Liver (tissue), 9 donors: ENCODE measurements around the gene ORC4. TPM values are rescaled to one million over a fixed set of nuclear protein-coding genes. Genes with fewer than 3 reads are reported as not detected.

Experiments
- DNase-seq: peaks from one replicate; pipeline ENCODE4 v3.0.0-alpha.2; 2017; ENCODE audit warnings: low spot score
- H3K27ac ChIP-seq, 2 donors: one replicate each; pipeline ENCODE4 v1.7.0; 2013; ENCODE audit warnings: inconsistent platforms in 2 of 2, low read length in 2 of 2, control low read depth in 1 of 2, low read depth in 1 of 2, mild to moderate bottlenecking in 1 of 2
- H3K27me3 ChIP-seq, 4 donors: one replicate each; pipeline versions ENCODE4 v1.6.1 to v1.7.0; 2013; ENCODE audit warnings: low read length in 3 of 4, inconsistent platforms in 1 of 4, mild to moderate bottlenecking in 1 of 4, moderate library complexity in 1 of 4; ENCODE audit not compliant: control insufficient read depth in 4 of 4, insufficient read depth in 4 of 4
- H3K36me3 ChIP-seq, 4 donors: one replicate each; pipeline versions ENCODE4 v1.6.1 to v1.7.0; 2013; ENCODE audit warnings: low read length in 3 of 4, mild to moderate bottlenecking in 3 of 4, low read depth in 1 of 4, moderate library complexity in 1 of 4; ENCODE audit not compliant: control insufficient read depth in 4 of 4, insufficient read depth in 3 of 4
- H3K4me1 ChIP-seq, 4 donors: one replicate each; pipeline versions ENCODE4 v1.6.1 to v1.7.0; 2013; ENCODE audit warnings: low read length in 3 of 4, mild to moderate bottlenecking in 3 of 4, moderate library complexity in 1 of 4; ENCODE audit not compliant: control insufficient read depth in 4 of 4, insufficient read depth in 4 of 4
- H3K4me3 ChIP-seq, 3 donors: one replicate each; pipeline versions ENCODE4 v1.6.1 to v1.7.0; 2013; ENCODE audit warnings: low read length in 3 of 3, control low read depth in 1 of 3, low read depth in 1 of 3, mild to moderate bottlenecking in 1 of 3
- H3K9ac ChIP-seq, 2 donors: one replicate each; pipeline ENCODE4 v1.7.0; 2013; ENCODE audit warnings: low read length in 2 of 2, mild to moderate bottlenecking in 2 of 2, moderate library complexity in 2 of 2, control low read depth in 1 of 2, low read depth in 1 of 2
- H3K9me3 ChIP-seq, 4 donors: one replicate each; pipeline versions ENCODE4 v1.6.1 to v1.7.0; 2013; ENCODE audit warnings: low read length in 3 of 4; ENCODE audit not compliant: control insufficient read depth in 4 of 4
- ATF3 ChIP-seq: IDR thresholded peaks from 2 replicates; pipeline ENCODE4 v1.6.1; 2016; ENCODE audit warnings: antibody characterized with exemption
- EGR1 ChIP-seq, 2 donors: IDR thresholded peaks; 2 replicates each; pipeline ENCODE4 v1.6.1; 2016 to 2018; ENCODE audit warnings: antibody characterized with exemption in 2 of 2, low read depth in 2 of 2
- FOXA1 ChIP-seq: IDR thresholded peaks from 2 replicates; pipeline ENCODE4 v1.6.1; 2016; ENCODE audit warnings: antibody characterized with exemption
- FOXA2 ChIP-seq: IDR thresholded peaks from 2 replicates; pipeline ENCODE4 v1.6.1; 2016; ENCODE audit warnings: antibody characterized with exemption
- GABPA ChIP-seq, 2 donors: IDR thresholded peaks in 1 of 2; conservative IDR thresholded peaks in 1 of 2; 2 replicates each; pipeline ENCODE4 v1.6.1; 2016; ENCODE audit warnings: antibody characterized with exemption in 2 of 2, mild to moderate bottlenecking in 1 of 2, moderate library complexity in 1 of 2
- HNF4A ChIP-seq, 2 donors: conservative IDR thresholded peaks; 2 replicates each; pipeline ENCODE4 v1.6.1; 2016; ENCODE audit warnings: antibody characterized with exemption in 2 of 2, mild to moderate bottlenecking in 2 of 2
- HNF4G ChIP-seq: IDR thresholded peaks from 2 replicates; pipeline ENCODE4 v1.6.1; 2016; ENCODE audit warnings: antibody characterized with exemption
- JUND ChIP-seq, 2 donors: IDR thresholded peaks; 2 replicates each; pipeline ENCODE4 v1.6.1; 2016; ENCODE audit warnings: antibody characterized with exemption in 2 of 2
- NR2F2 ChIP-seq: IDR thresholded peaks from 2 replicates; pipeline ENCODE4 v1.6.1; 2016; ENCODE audit warnings: antibody characterized with exemption
- RAD21 ChIP-seq, 2 donors: IDR thresholded peaks; 2 replicates each; pipeline ENCODE4 v1.6.1; 2016; ENCODE audit warnings: antibody characterized with exemption in 2 of 2, mild to moderate bottlenecking in 2 of 2
- RXRA ChIP-seq, 2 donors: IDR thresholded peaks; 2 replicates each; pipeline ENCODE4 v1.6.1; 2017 to 2018; ENCODE audit warnings: antibody characterized with exemption in 2 of 2, mild to moderate bottlenecking in 1 of 2
- SP1 ChIP-seq: IDR thresholded peaks from 2 replicates; pipeline ENCODE4 v1.6.1; 2018; ENCODE audit warnings: antibody characterized with exemption, mild to moderate bottlenecking
- TAF1 ChIP-seq: conservative IDR thresholded peaks from 2 replicates; pipeline ENCODE4 v1.6.1; 2016; ENCODE audit warnings: antibody characterized with exemption, mild to moderate bottlenecking
- YY1 ChIP-seq: IDR thresholded peaks from 2 replicates; pipeline ENCODE4 v1.6.1; 2016; ENCODE audit warnings: antibody characterized with exemption, mild to moderate bottlenecking
- ZBTB33 ChIP-seq: IDR thresholded peaks from 2 replicates; pipeline ENCODE4 v1.6.1; 2016; ENCODE audit warnings: antibody characterized with exemption
- polyA plus RNA-seq, 2 donors: library from polyadenylated mRNA; stranded (reverse) in 1 of 2; unstranded in 1 of 2; fragments of 200-250 nt in 1 of 2; fragments of >200 nt in 1 of 2; fragmentation: Nextera tagmentation in 1 of 2; extraction: Ambion mirVana in 1 of 2; gene quantifications; one replicate each; pipeline versions ENCODE4 v1.2.1 to v1.2.3, GENCODE V29; 2013 to 2015
- total RNA-seq, 2 donors: library from RNA; depleted of rRNA; stranded (reverse); fragments of >200 nt; gene quantifications; one replicate each; pipeline ENCODE4 v1.2.3, GENCODE V29; 2014
- TF ChIP-seq, protein P1 (sequence below): IDR thresholded peaks from 2 replicates; pipeline ENCODE4 v1.6.1; 2016; ENCODE audit warnings: antibody characterized with exemption, mild to moderate bottlenecking
- TF ChIP-seq, protein P2 (sequence below): fragments of 150-350 bp; IDR thresholded peaks from 2 replicates; pipeline ENCODE4 v1.5.1; 2017; ENCODE audit warnings: improper control_type of control experiment, low read depth, low read length; ENCODE audit not compliant: missing input control
- TF ChIP-seq, protein P3 (sequence below): IDR thresholded peaks from 2 replicates; pipeline ENCODE4 v1.6.1; 2016; ENCODE audit warnings: antibody characterized with exemption
- donor health status: healthy.
- donor health status: healthy.
- donor health status: healthy.
- donor health status: healthy.
- donor health status: healthy.

ORC4 gene
- total and polyA plus RNA-seq, 4 donors, result 9.7 to 50.2 (median 23.3) TPM

GRCh38 chr2:147927053-147927588 lies 93.4 kb downstream of the ORC4 start (continued):
- TF ChIP-seq, protein P1, sequence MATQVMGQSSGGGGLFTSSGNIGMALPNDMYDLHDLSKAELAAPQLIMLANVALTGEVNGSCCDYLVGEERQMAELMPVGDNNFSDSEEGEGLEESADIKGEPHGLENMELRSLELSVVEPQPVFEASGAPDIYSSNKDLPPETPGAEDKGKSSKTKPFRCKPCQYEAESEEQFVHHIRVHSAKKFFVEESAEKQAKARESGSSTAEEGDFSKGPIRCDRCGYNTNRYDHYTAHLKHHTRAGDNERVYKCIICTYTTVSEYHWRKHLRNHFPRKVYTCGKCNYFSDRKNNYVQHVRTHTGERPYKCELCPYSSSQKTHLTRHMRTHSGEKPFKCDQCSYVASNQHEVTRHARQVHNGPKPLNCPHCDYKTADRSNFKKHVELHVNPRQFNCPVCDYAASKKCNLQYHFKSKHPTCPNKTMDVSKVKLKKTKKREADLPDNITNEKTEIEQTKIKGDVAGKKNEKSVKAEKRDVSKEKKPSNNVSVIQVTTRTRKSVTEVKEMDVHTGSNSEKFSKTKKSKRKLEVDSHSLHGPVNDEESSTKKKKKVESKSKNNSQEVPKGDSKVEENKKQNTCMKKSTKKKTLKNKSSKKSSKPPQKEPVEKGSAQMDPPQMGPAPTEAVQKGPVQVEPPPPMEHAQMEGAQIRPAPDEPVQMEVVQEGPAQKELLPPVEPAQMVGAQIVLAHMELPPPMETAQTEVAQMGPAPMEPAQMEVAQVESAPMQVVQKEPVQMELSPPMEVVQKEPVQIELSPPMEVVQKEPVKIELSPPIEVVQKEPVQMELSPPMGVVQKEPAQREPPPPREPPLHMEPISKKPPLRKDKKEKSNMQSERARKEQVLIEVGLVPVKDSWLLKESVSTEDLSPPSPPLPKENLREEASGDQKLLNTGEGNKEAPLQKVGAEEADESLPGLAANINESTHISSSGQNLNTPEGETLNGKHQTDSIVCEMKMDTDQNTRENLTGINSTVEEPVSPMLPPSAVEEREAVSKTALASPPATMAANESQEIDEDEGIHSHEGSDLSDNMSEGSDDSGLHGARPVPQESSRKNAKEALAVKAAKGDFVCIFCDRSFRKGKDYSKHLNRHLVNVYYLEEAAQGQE, result no peak
- peak; percentile 82 to 90 for TF ChIP-seq HNF4A (conservative IDR thresholded peaks at IDR 0.05)
- no peak for TF ChIP-seq EGR1 (IDR thresholded peaks at IDR 0.05; ENCODE audit: low read depth in 2 of 2)
- no peak for TF ChIP-seq NR2F2
- TF ChIP-seq, protein P2, sequence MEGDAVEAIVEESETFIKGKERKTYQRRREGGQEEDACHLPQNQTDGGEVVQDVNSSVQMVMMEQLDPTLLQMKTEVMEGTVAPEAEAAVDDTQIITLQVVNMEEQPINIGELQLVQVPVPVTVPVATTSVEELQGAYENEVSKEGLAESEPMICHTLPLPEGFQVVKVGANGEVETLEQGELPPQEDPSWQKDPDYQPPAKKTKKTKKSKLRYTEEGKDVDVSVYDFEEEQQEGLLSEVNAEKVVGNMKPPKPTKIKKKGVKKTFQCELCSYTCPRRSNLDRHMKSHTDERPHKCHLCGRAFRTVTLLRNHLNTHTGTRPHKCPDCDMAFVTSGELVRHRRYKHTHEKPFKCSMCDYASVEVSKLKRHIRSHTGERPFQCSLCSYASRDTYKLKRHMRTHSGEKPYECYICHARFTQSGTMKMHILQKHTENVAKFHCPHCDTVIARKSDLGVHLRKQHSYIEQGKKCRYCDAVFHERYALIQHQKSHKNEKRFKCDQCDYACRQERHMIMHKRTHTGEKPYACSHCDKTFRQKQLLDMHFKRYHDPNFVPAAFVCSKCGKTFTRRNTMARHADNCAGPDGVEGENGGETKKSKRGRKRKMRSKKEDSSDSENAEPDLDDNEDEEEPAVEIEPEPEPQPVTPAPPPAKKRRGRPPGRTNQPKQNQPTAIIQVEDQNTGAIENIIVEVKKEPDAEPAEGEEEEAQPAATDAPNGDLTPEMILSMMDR, result no peak

- Histone ChIP-seq H3K9ac (no peak overlapping the region), H3K4me3 (no peak overlapping the region), H3K9me3 (no peaks in the 10 kb centered on the region), H3K4me1 (peaks cover 0 to 14% (median 10%) of the 10 kb centered on the region in 4 donors), H3K36me3 (peaks cover 0 to 7% (median 2%) of the 10 kb centered on the region in 4 donors), H3K27me3 (no peaks in the 10 kb centered on the region), H3K27ac (no peak overlapping the region)
- no peak for DNase-seq
- no peak for TF ChIP-seq HNF4A (conservative IDR thresholded peaks at IDR 0.05)
- no peak for TF ChIP-seq JUND (IDR thresholded peaks at IDR 0.05)
- no peak for TF ChIP-seq GABPA (IDR thresholded peaks at IDR 0.05 in 1 of 2, conservative IDR thresholded peaks at IDR 0.05 in 1 of 2)
- no peak for TF ChIP-seq FOXA1
- no peak for TF ChIP-seq EGR1 (IDR thresholded peaks at IDR 0.05; ENCODE audit: low read depth in 2 of 2)
- no peak for TF ChIP-seq NR2F2
- TF ChIP-seq, protein P1, result no peak
- TF ChIP-seq, protein P2, result no peak
- no peak for TF ChIP-seq FOXA2
- TF ChIP-seq ZBTB33, result no peak
- no peak for TF ChIP-seq SP1
- TF ChIP-seq RAD21 (IDR thresholded peaks at IDR 0.05), result no peak
- TF ChIP-seq ATF3, result no peak
- no peak for TF ChIP-seq YY1
- no peak for TF ChIP-seq HNF4G
- no peak for TF ChIP-seq RXRA (IDR thresholded peaks at IDR 0.05)
- no peak for TF ChIP-seq TAF1
- TF ChIP-seq, protein P3, sequence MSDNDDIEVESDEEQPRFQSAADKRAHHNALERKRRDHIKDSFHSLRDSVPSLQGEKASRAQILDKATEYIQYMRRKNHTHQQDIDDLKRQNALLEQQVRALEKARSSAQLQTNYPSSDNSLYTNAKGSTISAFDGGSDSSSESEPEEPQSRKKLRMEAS, result no peak
These were observed 94.7 kb downstream of the ORC4 start for GRCh38 chr2:147925886-147926285.
